Ishikawa (cell line): ENCODE measurements around the gene CDIP1.

ENCODE experiments used
- CEBPB ChIP-seq: IDR thresholded peaks from 2 replicates; pipeline ENCODE4 v1.6.1; 2012
- CREB1 ChIP-seq: IDR thresholded peaks from 2 replicates; pipeline ENCODE4 v1.6.1; 2012; ENCODE audit warnings: low read depth
- EGR1 ChIP-seq: IDR thresholded peaks from 2 replicates; pipeline ENCODE4 v1.6.1; 2012
- EP300 ChIP-seq: IDR thresholded peaks from 2 replicates; pipeline ENCODE4 v1.6.1; 2012; ENCODE audit warnings: borderline replicate concordance
- FOXM1 ChIP-seq: IDR thresholded peaks from 2 replicates; pipeline ENCODE4 v1.6.1; 2012; ENCODE audit warnings: low read depth, borderline replicate concordance
- MAX ChIP-seq: IDR thresholded peaks from 2 replicates; pipeline ENCODE4 v1.6.1; 2012
- NFIC ChIP-seq: IDR thresholded peaks from 2 replicates; pipeline ENCODE4 v1.6.1; 2012
- RAD21 ChIP-seq: IDR thresholded peaks from 2 replicates; pipeline ENCODE4 v1.6.1; 2012; ENCODE audit warnings: low read depth
- REST ChIP-seq: IDR thresholded peaks from 2 replicates; pipeline ENCODE4 v1.6.1; 2012; ENCODE audit warnings: low read depth, mild to moderate bottlenecking
- TAF1 ChIP-seq: IDR thresholded peaks from 2 replicates; pipeline ENCODE4 v1.6.1; 2012; ENCODE audit warnings: low read depth, mild to moderate bottlenecking
- TCF12 ChIP-seq: IDR thresholded peaks from 2 replicates; pipeline ENCODE4 v1.6.1; 2012; ENCODE audit warnings: low read depth
- TEAD4 ChIP-seq: IDR thresholded peaks from 2 replicates; pipeline ENCODE4 v1.6.1; 2012
- USF1 ChIP-seq: IDR thresholded peaks from 2 replicates; pipeline ENCODE4 v1.6.1; 2012
- YY1 ChIP-seq: IDR thresholded peaks from 2 replicates; pipeline ENCODE4 v1.6.1; 2012; ENCODE audit warnings: low read depth
- ZBTB7A ChIP-seq: IDR thresholded peaks from 2 replicates; pipeline ENCODE4 v1.6.1; 2012; ENCODE audit warnings: low read depth

CDIP1 gene

GRCh38 chr16:4495766-4496165, 42.8 kb downstream of the CDIP1 start:
- no peak for TF ChIP-seq ZBTB7A
- no peak for TF ChIP-seq REST
- no peak for TF ChIP-seq TAF1
- no peak for TF ChIP-seq USF1
- no peak for TF ChIP-seq CREB1
- no peak for TF ChIP-seq MAX
- no peak for TF ChIP-seq NFIC
- TF ChIP-seq FOXM1: no peak
- no peak for TF ChIP-seq EGR1
- no peak for TF ChIP-seq CEBPB
- no peak for TF ChIP-seq EP300
- TF ChIP-seq RAD21: no peak
- no peak for TF ChIP-seq TCF12
- TF ChIP-seq YY1: no peak
- no peak for TF ChIP-seq TEAD4

- TF ChIP-seq USF1 (no peak), NFIC (no peak), EP300 (no peak), REST (no peak), TCF12 (no peak), TEAD4 (no peak), ZBTB7A (no peak), FOXM1 (no peak), MAX (no peak), YY1 (no peak), TAF1 (no peak), RAD21 (no peak)
Measured at GRCh38 chr16:4494746-4495490, 43.7 kb downstream of the CDIP1 start.

GRCh38 chr16:4491898-4492297, 46.7 kb downstream of the CDIP1 start:
- no peak for TF ChIP-seq TCF12
- TF ChIP-seq NFIC: no peak
- no peak for TF ChIP-seq TAF1
- TF ChIP-seq FOXM1: no peak
- no peak for TF ChIP-seq ZBTB7A
- no peak for TF ChIP-seq TEAD4
- TF ChIP-seq MAX: no peak
- no peak for TF ChIP-seq REST
- no peak for TF ChIP-seq USF1
- TF ChIP-seq CEBPB: no peak
- TF ChIP-seq EP300: no peak
- TF ChIP-seq YY1: no peak
- no peak for TF ChIP-seq EGR1
- no peak for TF ChIP-seq CREB1
- TF ChIP-seq RAD21: no peak
